ENCODE data around the gene BCAS1.

DNA sequence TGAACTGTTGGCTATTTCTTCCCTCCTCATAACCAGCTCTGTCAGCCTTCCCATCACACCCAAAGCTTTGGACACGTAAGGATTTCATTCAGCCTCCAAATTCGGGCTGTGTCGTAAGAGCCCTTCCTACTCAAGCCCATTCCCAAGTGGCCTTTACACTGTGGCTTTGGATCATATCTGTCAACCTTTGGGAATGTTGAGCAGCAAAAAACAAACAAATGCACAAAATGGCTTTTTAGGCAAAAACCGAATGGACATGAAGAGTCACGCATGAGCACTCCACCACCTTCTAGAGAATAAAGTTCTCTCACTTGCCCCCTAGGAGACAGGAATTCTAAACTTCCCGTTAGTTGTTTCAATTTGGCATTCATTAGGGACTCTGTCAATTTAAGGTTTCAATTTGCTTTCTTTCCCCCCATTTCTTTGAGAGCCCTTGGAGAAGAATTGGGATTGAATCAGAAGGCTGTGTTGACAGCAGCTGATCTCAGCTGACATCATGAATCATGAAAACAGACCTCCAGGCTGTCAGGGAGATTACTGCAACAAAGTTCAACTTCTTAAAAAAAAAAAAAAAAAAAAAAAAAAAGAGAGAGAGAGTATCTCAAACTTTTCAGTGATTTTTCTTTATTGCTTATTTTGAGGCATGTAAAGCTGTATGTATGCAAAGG is 110.3 kb downstream of the BCAS1 start:
- TF ChIP-seq EZH2 (IDR thresholded peaks at IDR 0.05; ENCODE audit: borderline replicate concordance, low read depth, low read length, severe bottlenecking), result no peak
- TF ChIP-seq, protein P1, sequence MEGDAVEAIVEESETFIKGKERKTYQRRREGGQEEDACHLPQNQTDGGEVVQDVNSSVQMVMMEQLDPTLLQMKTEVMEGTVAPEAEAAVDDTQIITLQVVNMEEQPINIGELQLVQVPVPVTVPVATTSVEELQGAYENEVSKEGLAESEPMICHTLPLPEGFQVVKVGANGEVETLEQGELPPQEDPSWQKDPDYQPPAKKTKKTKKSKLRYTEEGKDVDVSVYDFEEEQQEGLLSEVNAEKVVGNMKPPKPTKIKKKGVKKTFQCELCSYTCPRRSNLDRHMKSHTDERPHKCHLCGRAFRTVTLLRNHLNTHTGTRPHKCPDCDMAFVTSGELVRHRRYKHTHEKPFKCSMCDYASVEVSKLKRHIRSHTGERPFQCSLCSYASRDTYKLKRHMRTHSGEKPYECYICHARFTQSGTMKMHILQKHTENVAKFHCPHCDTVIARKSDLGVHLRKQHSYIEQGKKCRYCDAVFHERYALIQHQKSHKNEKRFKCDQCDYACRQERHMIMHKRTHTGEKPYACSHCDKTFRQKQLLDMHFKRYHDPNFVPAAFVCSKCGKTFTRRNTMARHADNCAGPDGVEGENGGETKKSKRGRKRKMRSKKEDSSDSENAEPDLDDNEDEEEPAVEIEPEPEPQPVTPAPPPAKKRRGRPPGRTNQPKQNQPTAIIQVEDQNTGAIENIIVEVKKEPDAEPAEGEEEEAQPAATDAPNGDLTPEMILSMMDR (IDR thresholded peaks at IDR 0.05; ENCODE audit: borderline replicate concordance, extremely low read depth, low read length, poor library complexity, severe bottlenecking), result no peak

Measured in DND-41 (cell line).